K562 (cell line): ENCODE results near the gene AHCY. TPM values are rescaled to one million over a fixed set of nuclear protein-coding genes. Genes with fewer than 3 reads are reported as not detected.

Experiments used
- ATF7 ChIP-seq: fragments of 450-650 bp; IDR thresholded peaks from 2 replicates; pipeline ENCODE4 v1.7.1; 2014; ENCODE audit warnings: mild to moderate bottlenecking, moderate library complexity
- GATAD2A ChIP-seq: fragments of 450-650 bp; IDR thresholded peaks from 2 replicates; pipeline ENCODE4 v1.6.1; 2017
- KDM1A ChIP-seq, 2 experiments: fragments of 450-650 bp; IDR thresholded peaks; 2 replicates each; pipeline ENCODE4 v1.6.1; 2016; ENCODE audit warnings: mild to moderate bottlenecking in 2 of 2
- NFATC3 ChIP-seq: fragments of 450-650 bp; IDR thresholded peaks from 2 replicates; pipeline ENCODE4 v1.6.1; 2017; ENCODE audit warnings: mild to moderate bottlenecking
- NFYB ChIP-seq: IDR thresholded peaks from 2 replicates; pipeline ENCODE4 v1.6.1; 2011; ENCODE audit warnings: mild to moderate bottlenecking, moderate library complexity; ENCODE audit not compliant: insufficient read length; ENCODE audit errors: extremely low read depth
- NR2C1 ChIP-seq, 2 experiments: fragments of 450-650 bp; IDR thresholded peaks; 2 replicates each; pipeline ENCODE4 v1.6.1; 2017; ENCODE audit warnings: mild to moderate bottlenecking in 2 of 2, antibody characterized with exemption in 1 of 2, inconsistent platforms in 1 of 2, missing compliant biosample characterization in 1 of 2, missing genetic modification characterization in 1 of 2
- RERE ChIP-seq: sonication (generic); formaldehyde crosslinking; IDR thresholded peaks from 2 replicates; pipeline ENCODE4 v1.8.0; 2023; ENCODE audit warnings: missing genetic modification reagents, mild to moderate bottlenecking, borderline replicate concordance
- ZBTB12 ChIP-seq: fragments of 250-450 bp; sonication (Bioruptor Pico); IDR thresholded peaks from 2 replicates; pipeline ENCODE4 v1.4.0; 2020
- ZBTB43 ChIP-seq: sonication (generic); formaldehyde crosslinking; IDR thresholded peaks from 2 replicates; pipeline ENCODE4 v1.8.0; 2023; ENCODE audit warnings: mild to moderate bottlenecking, missing genetic modification reagents
- ZNF121 ChIP-seq: sonication (generic); formaldehyde crosslinking; conservative IDR thresholded peaks from 2 replicates; pipeline ENCODE4 v1.8.0; 2022; ENCODE audit warnings: missing genetic modification reagents
- ZNF57 ChIP-seq: fragments of 450-650 bp; formaldehyde crosslinking; IDR thresholded peaks from 2 replicates; pipeline ENCODE4 v1.4.0; 2020; ENCODE audit warnings: mild to moderate bottlenecking, moderate library complexity
- ZNF699 ChIP-seq: fragments of 250-450 bp; sonication (Bioruptor Pico); IDR thresholded peaks from 2 replicates; pipeline ENCODE4 v1.8.0; 2021; ENCODE audit warnings: mild to moderate bottlenecking, moderate library complexity; ENCODE audit not compliant: insufficient replicate concordance
- polyA plus RNA-seq, 8 experiments: library from polyadenylated mRNA; depleted of rRNA in 4 of 8; stranded (reverse) in 5 of 8; unstranded in 3 of 8; fragments of >200 nt; fragmentation: Nextera tagmentation in 2 of 8; fragmentation: Illumina TruSeq in 1 of 8; extraction: Ambion mirVana in 2 of 8; extraction: Trizol in 1 of 8; gene quantifications; 2 replicates each; pipeline versions ENCODE4 v1.2.1 to v1.2.3, GENCODE V29; 2011 to 2014; ENCODE audit warnings: inconsistent platforms in 1 of 8, missing spikeins in 1 of 8
- total RNA-seq, 7 experiments: library from RNA; depleted of rRNA in 6 of 7; stranded (reverse); fragments of >200 nt in 6 of 7; fragmentation: Illumina TruSeq in 2 of 7; extraction: Trizol in 2 of 7; gene quantifications; 2 replicates each; pipeline versions ENCODE4 v1.2.1 to v1.2.3, GENCODE V29; 2011 to 2021; ENCODE audit warnings: low replicate concordance in 1 of 7
- TF ChIP-seq, protein P1 (sequence below): sonication (generic); formaldehyde crosslinking; IDR thresholded peaks from 2 replicates; pipeline ENCODE4 v1.8.1; 2023; ENCODE audit warnings: mild to moderate bottlenecking, missing genetic modification reagents, moderate library complexity
- TF ChIP-seq, protein P2 (sequence below): fragments of 250-450 bp; sonication (Bioruptor Pico); IDR thresholded peaks from 2 replicates; pipeline ENCODE4 v1.5.0; 2021
- TF ChIP-seq, protein P3 (sequence below), 2 experiments: fragments of 450-650 bp in 1 of 2; IDR thresholded peaks; 2 replicates each; pipeline ENCODE4 v1.6.1; 2011 to 2017; ENCODE audit warnings: low read depth in 2 of 2, antibody characterized with exemption in 1 of 2, borderline replicate concordance in 1 of 2, low read length in 1 of 2, mild to moderate bottlenecking in 1 of 2, mixed read lengths in 1 of 2; ENCODE audit not compliant: control insufficient read depth in 1 of 2

AHCY gene
- total and polyA plus RNA-seq, 9 of the 15 experiments (the other 6 are each of a cell fraction or from before 2014, with no cell fraction given), result 82.5 to 269 (median 190) TPM

- TF ChIP-seq, protein P1, sequence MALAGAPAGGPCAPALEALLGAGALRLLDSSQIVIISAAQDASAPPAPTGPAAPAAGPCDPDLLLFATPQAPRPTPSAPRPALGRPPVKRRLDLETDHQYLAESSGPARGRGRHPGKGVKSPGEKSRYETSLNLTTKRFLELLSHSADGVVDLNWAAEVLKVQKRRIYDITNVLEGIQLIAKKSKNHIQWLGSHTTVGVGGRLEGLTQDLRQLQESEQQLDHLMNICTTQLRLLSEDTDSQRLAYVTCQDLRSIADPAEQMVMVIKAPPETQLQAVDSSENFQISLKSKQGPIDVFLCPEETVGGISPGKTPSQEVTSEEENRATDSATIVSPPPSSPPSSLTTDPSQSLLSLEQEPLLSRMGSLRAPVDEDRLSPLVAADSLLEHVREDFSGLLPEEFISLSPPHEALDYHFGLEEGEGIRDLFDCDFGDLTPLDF (CRISPR knock-in tag), result no peak
- TF ChIP-seq NFATC3, result no peak
- TF ChIP-seq ATF7, result no peak
- no peak for TF ChIP-seq ZBTB12
- no peak for TF ChIP-seq NFYB
- TF ChIP-seq ZNF121 (CRISPR knock-in tag), result peak; percentile 44
- TF ChIP-seq, protein P2, sequence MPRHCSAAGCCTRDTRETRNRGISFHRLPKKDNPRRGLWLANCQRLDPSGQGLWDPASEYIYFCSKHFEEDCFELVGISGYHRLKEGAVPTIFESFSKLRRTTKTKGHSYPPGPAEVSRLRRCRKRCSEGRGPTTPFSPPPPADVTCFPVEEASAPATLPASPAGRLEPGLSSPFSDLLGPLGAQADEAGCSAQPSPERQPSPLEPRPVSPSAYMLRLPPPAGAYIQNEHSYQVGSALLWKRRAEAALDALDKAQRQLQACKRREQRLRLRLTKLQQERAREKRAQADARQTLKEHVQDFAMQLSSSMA (CRISPR knock-in tag), result no peak
- no peak for TF ChIP-seq KDM1A (IDR thresholded peaks at IDR 0.05)
- TF ChIP-seq GATAD2A, result no peak
- TF ChIP-seq ZNF699, result no peak
- no peak for TF ChIP-seq ZBTB43
- no peak for TF ChIP-seq ZNF57 (CRISPR knock-in tag)
- no peak for TF ChIP-seq RERE (CRISPR knock-in tag)
- TF ChIP-seq NR2C1 (IDR thresholded peaks at IDR 0.05), result no peak
- no peak for TF ChIP-seq NR2C1 (tag; IDR thresholded peaks at IDR 0.05)
- TF ChIP-seq, protein P3, sequence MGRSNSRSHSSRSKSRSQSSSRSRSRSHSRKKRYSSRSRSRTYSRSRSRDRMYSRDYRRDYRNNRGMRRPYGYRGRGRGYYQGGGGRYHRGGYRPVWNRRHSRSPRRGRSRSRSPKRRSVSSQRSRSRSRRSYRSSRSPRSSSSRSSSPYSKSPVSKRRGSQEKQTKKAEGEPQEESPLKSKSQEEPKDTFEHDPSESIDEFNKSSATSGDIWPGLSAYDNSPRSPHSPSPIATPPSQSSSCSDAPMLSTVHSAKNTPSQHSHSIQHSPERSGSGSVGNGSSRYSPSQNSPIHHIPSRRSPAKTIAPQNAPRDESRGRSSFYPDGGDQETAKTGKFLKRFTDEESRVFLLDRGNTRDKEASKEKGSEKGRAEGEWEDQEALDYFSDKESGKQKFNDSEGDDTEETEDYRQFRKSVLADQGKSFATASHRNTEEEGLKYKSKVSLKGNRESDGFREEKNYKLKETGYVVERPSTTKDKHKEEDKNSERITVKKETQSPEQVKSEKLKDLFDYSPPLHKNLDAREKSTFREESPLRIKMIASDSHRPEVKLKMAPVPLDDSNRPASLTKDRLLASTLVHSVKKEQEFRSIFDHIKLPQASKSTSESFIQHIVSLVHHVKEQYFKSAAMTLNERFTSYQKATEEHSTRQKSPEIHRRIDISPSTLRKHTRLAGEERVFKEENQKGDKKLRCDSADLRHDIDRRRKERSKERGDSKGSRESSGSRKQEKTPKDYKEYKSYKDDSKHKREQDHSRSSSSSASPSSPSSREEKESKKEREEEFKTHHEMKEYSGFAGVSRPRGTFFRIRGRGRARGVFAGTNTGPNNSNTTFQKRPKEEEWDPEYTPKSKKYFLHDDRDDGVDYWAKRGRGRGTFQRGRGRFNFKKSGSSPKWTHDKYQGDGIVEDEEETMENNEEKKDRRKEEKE (IDR thresholded peaks at IDR 0.05; ENCODE audit: borderline replicate concordance in 1 of 2, control insufficient read depth in 1 of 2, low read depth in 2 of 2, low read length in 1 of 2), result no peak
Measured at GRCh38 chr20:34256629-34257124, 46.5 kb downstream of the AHCY start (continued).
